Thyroid gland (tissue), 4 donors: ENCODE results near the gene PUM2. TPM values are rescaled to one million over a fixed set of nuclear protein-coding genes. Genes with fewer than 3 reads are reported as not detected.
A peak's percentile ranks its signal among the peaks of the same experiment; 100 is the strongest.
"Not testable (repeated sequence)": the region's sequence is repeated elsewhere in the genome, so short reads cannot be mapped to it uniquely, and the experiment has no call there.

Source experiments
- DNase-seq, 2 donors: peaks; one replicate each; pipeline ENCODE4 v3.0.0-alpha.2; 2019
- H3K27ac ChIP-seq, 3 donors: fragments of 200-600 bp; sonication (generic); 1 replicate in 2 of 3; 2 replicates in 1 of 3; pipeline ENCODE4 v1.5.1; 2016 to 2019; ENCODE audit warnings: mild to moderate bottlenecking in 1 of 3, moderate library complexity in 1 of 3
- H3K27me3 ChIP-seq: fragments of 200-600 bp; sonication (generic); one replicate; pipeline ENCODE4 v1.5.1; 2019
- H3K36me3 ChIP-seq, 2 donors: fragments of 200-600 bp; sonication (generic); one replicate each; pipeline ENCODE4 v1.5.1; 2016 to 2019
- H3K4me1 ChIP-seq, 2 donors: fragments of 200-600 bp; sonication (generic); one replicate each; pipeline ENCODE4 v1.5.1; 2017 to 2019
- H3K4me3 ChIP-seq, 3 donors: fragments of 200-600 bp; sonication (generic); replicated peaks in 1 of 3; 1 replicate in 2 of 3; 2 replicates in 1 of 3; pipeline ENCODE4 v1.5.1; 2016; ENCODE audit warnings: mild to moderate bottlenecking in 1 of 3
- H3K9me3 ChIP-seq: fragments of 200-600 bp; sonication (generic); one replicate; pipeline ENCODE4 v1.5.1; 2017
- POLR2A ChIP-seq, 2 donors: fragments of 450-650 bp; IDR thresholded peaks; one replicate each; pipeline ENCODE4 v1.6.1; 2017; ENCODE audit warnings: antibody characterized with exemption in 2 of 2, mild to moderate bottlenecking in 2 of 2, moderate library complexity in 1 of 2
- WGBS, 2 donors: methylation state at CpG; one replicate each; pipeline ENCODE4 v1.1.5; 2017; 5-methylcytosine and 5-hydroxymethylcytosine counted together
- intact Hi-C: fragments of 100-400 bp; cut with DNase I; formaldehyde crosslinking; loops from one replicate; pipeline ENCODE4 v1.15.1; 2023
- total RNA-seq, 4 donors: library from RNA; depleted of rRNA; stranded (reverse); fragments of >200 nt; gene quantifications; one replicate each; pipeline ENCODE4 v1.2.3, GENCODE V29; 2016
- TF ChIP-seq, protein P1 (sequence below), 6 experiments: fragments of 200-600 bp in 3 of 6; fragments of 450-650 bp in 3 of 6; sonication (generic) in 3 of 6; IDR thresholded peaks; one replicate each; pipeline ENCODE4 v1.5.1; 2016 to 2019; ENCODE audit warnings: antibody characterized with exemption in 6 of 6, mild to moderate bottlenecking in 2 of 6, inconsistent platforms in 1 of 6, moderate library complexity in 1 of 6

Gene PUM2
- total RNA-seq, 4 donors from 2014 or later: 87.5 to 102 (median 91.8) TPM

DNA sequence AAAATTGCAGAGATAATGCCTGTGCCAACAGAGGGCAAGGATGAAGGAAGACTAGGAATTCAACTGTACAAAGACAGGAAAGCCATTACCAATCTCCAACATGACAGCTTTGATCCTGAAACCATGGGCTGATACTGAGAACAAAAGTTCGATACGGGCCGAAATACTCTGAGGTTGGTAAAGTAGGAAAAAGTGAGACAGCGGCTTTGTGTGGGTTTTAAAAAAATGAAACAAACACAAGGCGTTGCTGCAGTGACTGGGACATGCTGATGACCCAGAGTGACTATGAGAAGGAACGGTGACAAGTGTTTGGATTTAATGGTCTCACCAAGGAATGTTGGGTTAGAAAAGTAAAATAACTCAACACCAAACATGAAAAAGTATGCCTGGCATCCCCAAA, 101.5 kb downstream of the PUM2 start:
- TF ChIP-seq, protein P1, sequence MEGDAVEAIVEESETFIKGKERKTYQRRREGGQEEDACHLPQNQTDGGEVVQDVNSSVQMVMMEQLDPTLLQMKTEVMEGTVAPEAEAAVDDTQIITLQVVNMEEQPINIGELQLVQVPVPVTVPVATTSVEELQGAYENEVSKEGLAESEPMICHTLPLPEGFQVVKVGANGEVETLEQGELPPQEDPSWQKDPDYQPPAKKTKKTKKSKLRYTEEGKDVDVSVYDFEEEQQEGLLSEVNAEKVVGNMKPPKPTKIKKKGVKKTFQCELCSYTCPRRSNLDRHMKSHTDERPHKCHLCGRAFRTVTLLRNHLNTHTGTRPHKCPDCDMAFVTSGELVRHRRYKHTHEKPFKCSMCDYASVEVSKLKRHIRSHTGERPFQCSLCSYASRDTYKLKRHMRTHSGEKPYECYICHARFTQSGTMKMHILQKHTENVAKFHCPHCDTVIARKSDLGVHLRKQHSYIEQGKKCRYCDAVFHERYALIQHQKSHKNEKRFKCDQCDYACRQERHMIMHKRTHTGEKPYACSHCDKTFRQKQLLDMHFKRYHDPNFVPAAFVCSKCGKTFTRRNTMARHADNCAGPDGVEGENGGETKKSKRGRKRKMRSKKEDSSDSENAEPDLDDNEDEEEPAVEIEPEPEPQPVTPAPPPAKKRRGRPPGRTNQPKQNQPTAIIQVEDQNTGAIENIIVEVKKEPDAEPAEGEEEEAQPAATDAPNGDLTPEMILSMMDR (IDR thresholded peaks at IDR 0.05): no peak
- no peak for TF ChIP-seq POLR2A (IDR thresholded peaks at IDR 0.05)
- peaks cover 28 to 32% of the 10 kb centered on the region in 2 donors for H3K36me3 ChIP-seq

DNA sequence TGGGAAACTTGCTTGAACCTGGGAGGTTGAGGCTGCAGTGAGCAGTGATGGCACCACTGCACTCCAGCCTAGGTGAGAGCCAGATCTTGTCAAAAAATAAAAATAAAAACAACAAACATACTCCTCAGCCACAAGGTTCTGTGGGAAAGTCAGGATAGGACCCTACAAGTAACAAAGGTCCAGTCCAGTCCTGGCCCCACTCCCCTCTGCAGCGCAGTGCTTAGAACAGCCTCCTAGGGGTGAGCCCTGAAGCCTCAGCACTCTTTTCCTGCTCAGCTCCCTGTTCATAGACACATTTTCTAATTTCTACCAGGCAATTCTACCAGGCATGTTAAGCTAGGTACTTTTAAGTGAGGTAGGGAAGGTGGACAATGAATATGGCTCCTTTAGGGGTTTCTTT, 103.6 kb downstream of the PUM2 start:
- H3K36me3 ChIP-seq: peaks cover 12 to 14% of the 10 kb centered on the region in 2 donors
- WGBS, 2 donors: 91 to 94% methylated on average over 1 of the region's 1 CpG
- intact Hi-C loops: no loop called here
- peaks cover 0 to 8% of the 10 kb centered on the region in 2 donors for H3K4me1 ChIP-seq
- no peak overlapping the region for H3K4me3 ChIP-seq
- H3K9me3 ChIP-seq: no peaks in the 10 kb centered on the region
- H3K27ac ChIP-seq: no peak overlapping the region
- no peak for TF ChIP-seq POLR2A (IDR thresholded peaks at IDR 0.05)
- TF ChIP-seq, protein P1 (IDR thresholded peaks at IDR 0.05): no peak
- no peak for DNase-seq
- H3K27me3 ChIP-seq: no peaks in the 10 kb centered on the region

More for the DNA sequence above, 101.5 kb downstream of the PUM2 start:
- Histone ChIP-seq H3K27ac (no peak overlapping the region), H3K27me3 (no peaks in the 10 kb centered on the region), H3K4me3 (no peak overlapping the region), H3K9me3 (no peaks in the 10 kb centered on the region), H3K4me1 (no peaks in the 10 kb centered on the region)
- intact Hi-C loops: no loop called here
- 95 to 98% methylated on average over 6 of the region's 6 CpGs for WGBS, 2 donors
- DNase-seq: no peak

DNA sequence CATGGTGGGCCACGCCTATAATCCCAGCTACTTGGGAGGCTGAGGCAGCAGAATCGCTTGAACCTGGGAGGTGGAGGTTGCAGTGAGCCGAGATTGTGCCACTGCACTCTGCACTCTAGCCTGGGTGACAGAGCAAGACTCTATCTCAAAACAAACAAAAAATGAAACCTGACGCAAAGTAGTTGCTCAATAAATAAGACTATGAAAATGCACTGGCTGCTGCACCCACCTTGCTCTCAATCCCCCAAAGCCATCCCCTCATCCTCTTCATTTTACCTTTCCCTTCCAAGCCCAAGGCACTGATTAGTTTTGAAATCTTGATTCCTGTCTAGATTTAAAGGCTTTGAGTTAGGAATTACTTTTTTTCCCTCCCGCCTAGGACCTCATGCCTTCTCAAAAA, 107.0 kb downstream of the PUM2 start:
- H3K4me1 ChIP-seq, H3K9me3 ChIP-seq, H3K27me3 ChIP-seq, intact Hi-C loops, DNase-seq, H3K36me3 ChIP-seq, H3K4me3 ChIP-seq: not testable (repeated sequence)
- H3K27ac ChIP-seq: peak overlapping the region in 1 of 3 donors; percentile 74
- 85 to 89% methylated on average over 5 of the region's 5 CpGs for WGBS, 2 donors

DNA sequence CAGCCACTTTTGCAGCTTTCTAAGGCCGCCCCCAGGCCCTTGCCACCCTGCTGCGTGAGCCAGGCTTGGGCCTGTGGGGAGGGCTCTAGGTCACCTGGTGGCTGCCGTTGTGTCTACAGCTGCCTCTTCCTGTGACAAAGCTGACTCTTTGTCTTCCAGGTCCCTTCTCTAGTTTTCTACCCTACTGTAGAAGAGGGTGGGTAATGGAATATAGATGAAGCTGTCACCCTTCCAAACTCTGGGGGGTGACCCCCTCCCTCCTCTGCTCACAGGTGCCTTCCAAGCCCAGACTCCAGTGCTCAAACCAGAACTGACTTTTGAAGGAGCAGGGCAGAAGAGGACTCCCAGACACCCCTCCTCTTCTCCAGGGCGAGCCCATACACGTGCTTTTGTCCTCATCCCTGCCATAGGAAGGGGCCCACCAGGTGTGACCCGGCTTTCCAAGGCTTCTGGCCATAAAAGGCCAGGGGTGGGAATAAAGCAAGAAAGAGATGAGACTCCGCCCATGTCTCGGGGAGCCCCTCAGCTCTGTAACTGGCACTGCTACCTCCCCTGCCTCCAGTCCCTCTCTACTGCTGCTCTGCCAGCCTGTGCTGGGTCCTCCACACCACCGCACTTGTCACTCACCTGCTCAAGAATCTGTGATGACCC, 107.8 kb downstream of the PUM2 start:
- intact Hi-C loops: no loop called here
- 26 to 27% methylated on average over 9 of the region's 9 CpGs for WGBS, 2 donors

DNA sequence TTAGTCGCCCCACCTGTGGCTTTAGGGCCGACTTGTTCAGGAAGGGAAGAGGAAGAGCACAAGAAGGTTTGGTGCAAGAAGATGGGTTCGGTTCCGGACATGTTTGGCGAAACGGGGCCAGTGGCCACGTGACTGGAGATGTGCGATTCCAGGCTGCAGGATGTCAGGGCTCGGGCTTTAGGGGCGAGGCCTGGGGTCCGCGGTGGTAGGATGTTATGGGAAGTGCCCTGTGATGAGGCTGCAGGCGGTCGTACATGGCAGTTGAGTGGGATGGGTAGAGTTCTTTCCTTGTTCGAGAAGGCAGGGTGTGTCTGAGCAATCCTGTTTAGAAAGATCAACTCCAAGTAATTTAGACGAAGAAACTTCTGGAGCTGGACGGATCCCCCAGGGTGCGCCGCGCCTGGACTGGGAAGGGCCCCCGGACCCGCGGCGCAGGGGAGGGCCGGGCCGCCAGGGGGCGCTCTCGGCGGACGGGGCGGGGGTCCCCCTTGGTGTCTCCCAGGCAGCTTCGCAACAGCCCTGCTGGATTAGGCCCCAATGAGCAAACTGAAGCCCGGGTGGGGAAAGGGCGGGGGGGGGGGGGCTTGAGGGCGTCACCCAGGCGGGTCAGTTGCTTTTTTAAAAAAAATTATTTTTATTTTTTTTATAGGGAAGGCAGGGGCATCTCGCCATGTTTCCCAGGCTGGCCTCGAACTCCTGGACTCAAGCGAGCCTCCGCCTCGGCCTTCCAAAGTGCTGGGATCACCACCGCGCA, 108.5 kb downstream of the PUM2 start:
- DNase-seq: no peak
- H3K27me3 ChIP-seq: no peaks in the 10 kb centered on the region
- WGBS, 2 donors: 54 to 59% methylated on average over 33 to 37 of the region's 43 CpGs
- intact Hi-C loops: no loop called here
- H3K36me3 ChIP-seq: no peaks in the 10 kb centered on the region
- no peaks in the 10 kb centered on the region for H3K9me3 ChIP-seq
- peaks cover 0 to 8% of the 10 kb centered on the region in 2 donors for H3K4me1 ChIP-seq
- H3K27ac ChIP-seq: peak overlapping the region; percentile 45 to 74 (median 60)
- no peak overlapping the region for H3K4me3 ChIP-seq
- TF ChIP-seq POLR2A (IDR thresholded peaks at IDR 0.05): no peak
- TF ChIP-seq, protein P1 (IDR thresholded peaks at IDR 0.05): peak in 2 of 6 experiments; percentile 15 to 42

More for the DNA sequence above, 107.8 kb downstream of the PUM2 start:
- Histone ChIP-seq H3K4me3 (no peak overlapping the region), H3K27me3 (no peaks in the 10 kb centered on the region), H3K36me3 (peaks cover 0 to 2% of the 10 kb centered on the region in 2 donors), H3K9me3 (no peaks in the 10 kb centered on the region), H3K27ac (peak overlapping the region; percentile 45 to 74 (median 60)), H3K4me1 (peaks cover 0 to 8% of the 10 kb centered on the region in 2 donors)
- TF ChIP-seq, protein P1 (IDR thresholded peaks at IDR 0.05): no peak
- TF ChIP-seq POLR2A (IDR thresholded peaks at IDR 0.05): no peak
- peak in 1 of 2 donors; percentile 75 for DNase-seq

DNA sequence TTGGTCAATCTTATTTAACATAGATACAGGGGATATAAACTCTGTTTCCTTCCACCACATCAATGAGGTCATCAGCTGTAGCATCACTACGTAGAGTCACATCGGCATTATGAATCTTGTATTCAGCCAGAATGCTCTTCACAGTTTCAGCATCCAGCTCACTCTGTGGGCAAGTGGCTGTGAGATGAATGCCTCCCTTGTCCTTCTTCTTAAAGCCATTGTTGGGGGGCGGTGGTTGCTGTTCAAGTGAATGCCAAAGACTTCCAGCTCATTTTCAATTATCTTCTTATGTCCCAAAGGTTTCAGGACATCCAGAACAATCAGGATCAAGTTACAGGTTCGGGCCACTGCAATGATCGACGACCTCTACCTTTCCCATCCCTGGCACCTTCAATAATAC, 110.4 kb downstream of the PUM2 start:
- H3K27ac ChIP-seq, H3K4me1 ChIP-seq, H3K4me3 ChIP-seq, H3K27me3 ChIP-seq, intact Hi-C loops, H3K36me3 ChIP-seq, DNase-seq, H3K9me3 ChIP-seq: not testable (repeated sequence)
- 91 to 95% methylated on average over 6 of the region's 6 CpGs for WGBS, 2 donors
